ENCODE measurements around the gene DAPK2.
A peak's percentile ranks its signal among the peaks of the same experiment; 100 is the strongest.

DAPK2 gene

GRCh38 chr15:63876085-63876662 lies 170.1 kb downstream of the DAPK2 start:
- Mint-ChIP-seq H3K4me3 (no peak overlapping the region), H3K36me3 (peaks cover 4% of the 10 kb centered on the region), H3K27me3 (no peaks in the 10 kb centered on the region), H3K9me3 (ENCODE audit: low read depth) (no peaks in the 10 kb centered on the region), H3K4me1 (ENCODE audit: low read depth) (peaks cover 3% of the 10 kb centered on the region), H3K27ac (no peak overlapping the region)

GRCh38 chr15:63874616-63875015 lies 171.7 kb downstream of the DAPK2 start:
- no peak overlapping the region for H3K4me3 Mint-ChIP-seq
- H3K27ac Mint-ChIP-seq = no peak overlapping the region
- peaks cover 4% of the 10 kb centered on the region for H3K36me3 Mint-ChIP-seq
- peaks cover 15% of the 10 kb centered on the region for H3K4me1 Mint-ChIP-seq (ENCODE audit: low read depth)
- no peaks in the 10 kb centered on the region for H3K9me3 Mint-ChIP-seq (ENCODE audit: low read depth)
- no peaks in the 10 kb centered on the region for H3K27me3 Mint-ChIP-seq

DNA sequence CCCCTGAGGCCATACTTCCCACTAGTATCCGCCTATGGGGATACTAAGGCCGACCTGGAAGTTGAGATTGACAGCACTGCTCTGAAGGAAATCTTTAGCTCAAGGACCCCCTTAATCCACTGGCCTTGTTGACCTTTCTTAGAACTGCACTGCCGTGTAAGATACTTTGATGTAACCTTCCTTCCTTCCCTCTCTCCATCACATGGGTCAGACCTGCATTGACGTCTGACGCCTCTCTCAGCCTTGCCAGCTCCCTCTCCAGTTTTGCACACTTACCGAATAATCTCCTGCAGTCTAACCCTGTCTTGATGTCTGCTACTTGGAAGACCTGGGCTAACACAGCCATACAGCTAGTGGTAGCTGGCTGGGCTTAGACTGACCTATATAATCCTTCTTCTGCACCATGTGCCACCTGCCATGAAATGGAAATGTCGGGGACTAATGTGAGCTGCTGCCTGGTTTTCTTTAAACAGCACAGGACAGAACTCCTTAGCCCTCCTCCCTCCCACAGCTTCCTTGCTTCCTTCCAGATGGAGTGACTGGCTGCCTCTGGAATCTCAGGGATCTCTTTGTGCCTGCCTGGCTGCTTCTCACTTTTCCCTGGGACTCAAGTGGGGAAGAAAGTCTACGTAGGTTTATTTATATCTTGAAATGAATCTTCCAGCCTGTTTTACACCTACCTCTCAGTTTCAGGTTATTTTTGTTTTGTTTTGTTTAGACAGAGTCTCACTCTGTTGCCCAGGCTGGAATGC lies 173.3 kb downstream of the DAPK2 start:
- no peak overlapping the region for H3K4me3 Mint-ChIP-seq
- H3K27me3 Mint-ChIP-seq = no peaks in the 10 kb centered on the region
- H3K27ac Mint-ChIP-seq = no peak overlapping the region
- no peaks in the 10 kb centered on the region for H3K9me3 Mint-ChIP-seq (ENCODE audit: low read depth)
- H3K4me1 Mint-ChIP-seq (ENCODE audit: low read depth) = peaks cover 21% of the 10 kb centered on the region
- peaks cover 4% of the 10 kb centered on the region for H3K36me3 Mint-ChIP-seq

- H3K4me3 Mint-ChIP-seq = no peak overlapping the region
- peak overlapping the region; percentile 22 for H3K27ac Mint-ChIP-seq
Measured at GRCh38 chr15:63870487-63871209, 175.6 kb downstream of the DAPK2 start.

GRCh38 chr15:63870043-63870394 lies 176.3 kb downstream of the DAPK2 start:
- Mint-ChIP-seq H3K27ac (peak overlapping the region; percentile 89), H3K4me1 (ENCODE audit: low read depth) (peaks cover 21% of the 10 kb centered on the region), H3K9me3 (ENCODE audit: low read depth) (no peaks in the 10 kb centered on the region), H3K4me3 (peak overlapping the region; percentile 48), H3K36me3 (peaks cover 4% of the 10 kb centered on the region), H3K27me3 (no peaks in the 10 kb centered on the region)

More at GRCh38 chr15:63870487-63871209, 175.6 kb downstream of the DAPK2 start:
- H3K4me1 Mint-ChIP-seq (ENCODE audit: low read depth) = peaks cover 21% of the 10 kb centered on the region
- peaks cover 4% of the 10 kb centered on the region for H3K36me3 Mint-ChIP-seq
- no peaks in the 10 kb centered on the region for H3K9me3 Mint-ChIP-seq (ENCODE audit: low read depth)
- H3K27me3 Mint-ChIP-seq = no peaks in the 10 kb centered on the region

GRCh38 chr15:63869371-63870042 lies 176.8 kb downstream of the DAPK2 start:
- Mint-ChIP-seq H3K4me1 (ENCODE audit: low read depth) (peaks cover 21% of the 10 kb centered on the region), H3K36me3 (peaks cover 4% of the 10 kb centered on the region), H3K27ac (peak overlapping the region; percentile 89), H3K4me3 (peak overlapping the region; percentile 48), H3K27me3 (no peaks in the 10 kb centered on the region), H3K9me3 (ENCODE audit: low read depth) (no peaks in the 10 kb centered on the region)

DNA sequence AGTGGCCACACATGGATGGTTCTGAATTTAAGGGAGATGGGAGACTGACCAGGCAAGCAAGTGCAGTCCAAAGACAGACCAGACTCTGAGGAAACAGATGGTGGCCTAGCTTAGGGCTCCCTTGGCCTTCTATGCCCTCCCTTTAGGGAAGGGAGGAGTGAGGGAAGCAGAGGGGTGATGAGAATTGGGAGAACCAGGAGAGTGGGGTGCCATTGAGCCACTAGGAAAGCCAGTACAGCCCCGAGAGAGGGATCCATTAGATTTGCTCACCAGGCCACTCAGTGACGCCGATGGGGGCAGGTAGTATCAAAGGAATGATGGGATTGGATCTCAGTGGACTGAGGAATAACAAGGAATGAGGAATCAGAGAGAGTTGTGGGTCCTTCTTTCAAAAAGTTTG lies 182.1 kb downstream of the DAPK2 start:
- Mint-ChIP-seq H3K4me3 (no peak overlapping the region), H3K36me3 (no peaks in the 10 kb centered on the region), H3K27ac (no peak overlapping the region), H3K27me3 (no peaks in the 10 kb centered on the region), H3K4me1 (ENCODE audit: low read depth) (peaks cover 27% of the 10 kb centered on the region), H3K9me3 (ENCODE audit: low read depth) (no peaks in the 10 kb centered on the region)

DNA sequence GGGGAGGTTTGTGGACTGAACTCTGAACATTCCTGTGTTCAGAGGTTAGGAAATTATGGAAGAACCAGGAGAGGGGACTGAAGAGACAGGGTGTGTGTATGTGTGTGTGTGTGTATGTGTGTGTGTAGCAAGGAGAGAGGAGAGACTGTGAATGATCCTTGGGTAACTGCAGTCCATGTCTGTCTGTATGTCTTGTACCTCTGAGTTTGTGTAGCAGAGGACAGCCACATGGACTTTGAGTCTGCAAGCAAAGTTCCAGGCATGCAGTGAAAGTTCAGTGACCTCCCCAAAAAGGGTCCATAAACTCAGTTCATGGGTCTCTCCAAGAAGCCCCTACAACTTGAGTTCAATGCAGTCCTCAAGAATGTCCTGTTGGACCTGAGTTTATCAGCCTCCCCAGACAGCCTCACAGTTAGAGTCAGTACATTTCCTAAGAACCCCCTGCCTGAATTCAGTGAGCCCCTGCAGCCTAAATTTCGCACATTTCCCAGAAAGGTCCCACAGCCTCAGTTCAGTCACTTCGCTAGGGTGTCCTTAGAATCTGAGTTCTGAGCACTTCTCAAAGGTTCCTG lies 184.3 kb downstream of the DAPK2 start:
- H3K4me3 Mint-ChIP-seq = no peak overlapping the region
- H3K27ac Mint-ChIP-seq = peak overlapping the region; percentile 3
- peaks cover 44% of the 10 kb centered on the region for H3K4me1 Mint-ChIP-seq (ENCODE audit: low read depth)
- H3K9me3 Mint-ChIP-seq (ENCODE audit: low read depth) = no peaks in the 10 kb centered on the region
- no peaks in the 10 kb centered on the region for H3K36me3 Mint-ChIP-seq
- H3K27me3 Mint-ChIP-seq = no peaks in the 10 kb centered on the region

DNA sequence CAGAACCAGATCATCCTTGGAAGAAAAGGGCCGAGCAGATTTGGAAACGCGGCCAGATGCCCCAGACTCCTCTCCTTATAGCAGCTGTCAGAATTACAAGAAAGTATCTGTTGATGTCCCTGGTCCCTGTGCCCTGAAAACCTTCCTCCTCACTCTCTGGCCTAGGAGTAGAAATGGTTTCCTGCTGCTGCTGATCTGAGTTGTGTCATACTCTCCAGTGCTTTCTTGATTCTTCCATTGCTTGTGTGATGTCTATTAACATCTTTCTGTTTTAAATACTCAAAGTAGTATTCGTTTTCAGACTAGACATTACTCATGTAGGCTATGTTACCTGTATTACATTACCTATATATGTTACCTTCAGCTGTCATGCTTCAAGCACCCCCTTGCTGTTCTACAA lies 185.7 kb downstream of the DAPK2 start:
- Mint-ChIP-seq H3K36me3 (no peaks in the 10 kb centered on the region), H3K4me1 (ENCODE audit: low read depth) (peaks cover 52% of the 10 kb centered on the region), H3K4me3 (peak overlapping the region; percentile 46), H3K27ac (peak overlapping the region; percentile 90), H3K9me3 (ENCODE audit: low read depth) (no peaks in the 10 kb centered on the region), H3K27me3 (no peaks in the 10 kb centered on the region)

DNA sequence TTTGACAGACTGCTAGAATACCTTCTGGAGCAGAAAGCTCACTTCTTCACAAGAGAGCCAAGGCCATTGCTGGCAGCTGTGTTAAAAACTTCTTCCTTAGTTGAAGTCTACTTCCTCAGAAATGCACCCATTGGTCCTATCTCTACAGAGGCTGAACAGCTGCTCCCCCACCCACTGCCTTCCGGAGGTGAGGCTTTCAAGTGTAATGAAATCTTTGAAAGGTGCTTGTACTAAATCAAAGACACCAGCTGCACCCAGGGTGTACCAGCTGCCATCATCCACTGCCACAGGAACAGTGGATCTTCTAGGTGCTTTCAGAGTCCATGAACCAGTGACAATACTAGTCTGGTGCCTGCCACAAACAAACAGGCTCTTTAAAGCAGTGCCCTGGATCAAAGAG lies 186.1 kb downstream of the DAPK2 start:
- H3K4me1 Mint-ChIP-seq (ENCODE audit: low read depth) = peaks cover 56% of the 10 kb centered on the region
- peak overlapping the region; percentile 46 for H3K4me3 Mint-ChIP-seq
- H3K9me3 Mint-ChIP-seq (ENCODE audit: low read depth) = no peaks in the 10 kb centered on the region
- no peaks in the 10 kb centered on the region for H3K36me3 Mint-ChIP-seq
- no peaks in the 10 kb centered on the region for H3K27me3 Mint-ChIP-seq
- peak overlapping the region; percentile 90 for H3K27ac Mint-ChIP-seq

DNA sequence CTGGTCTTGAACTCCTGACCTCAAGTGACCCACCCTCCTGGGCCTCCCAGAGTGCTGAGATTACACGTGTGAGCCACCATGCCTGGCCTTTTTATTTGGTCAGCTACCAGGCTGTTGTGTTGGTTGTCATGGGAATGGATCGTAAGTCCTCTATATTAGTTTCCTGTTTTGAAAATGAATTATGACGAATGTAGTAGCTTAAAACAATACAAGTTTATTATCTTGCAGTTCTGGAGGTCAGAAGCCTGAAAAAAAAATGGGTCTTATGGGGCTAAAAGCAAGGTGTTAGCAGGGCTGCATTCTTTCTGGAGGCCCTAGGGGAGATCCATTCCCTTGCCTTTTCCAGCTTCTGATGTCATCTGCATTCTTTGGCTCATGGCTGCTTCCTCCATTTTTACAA lies 187.4 kb downstream of the DAPK2 start:
- Mint-ChIP-seq H3K4me1 (ENCODE audit: low read depth) (peaks cover 57% of the 10 kb centered on the region), H3K4me3 (no peak overlapping the region), H3K9me3 (ENCODE audit: low read depth) (no peaks in the 10 kb centered on the region), H3K27ac (peak overlapping the region; percentile 90), H3K36me3 (no peaks in the 10 kb centered on the region), H3K27me3 (no peaks in the 10 kb centered on the region)

DNA sequence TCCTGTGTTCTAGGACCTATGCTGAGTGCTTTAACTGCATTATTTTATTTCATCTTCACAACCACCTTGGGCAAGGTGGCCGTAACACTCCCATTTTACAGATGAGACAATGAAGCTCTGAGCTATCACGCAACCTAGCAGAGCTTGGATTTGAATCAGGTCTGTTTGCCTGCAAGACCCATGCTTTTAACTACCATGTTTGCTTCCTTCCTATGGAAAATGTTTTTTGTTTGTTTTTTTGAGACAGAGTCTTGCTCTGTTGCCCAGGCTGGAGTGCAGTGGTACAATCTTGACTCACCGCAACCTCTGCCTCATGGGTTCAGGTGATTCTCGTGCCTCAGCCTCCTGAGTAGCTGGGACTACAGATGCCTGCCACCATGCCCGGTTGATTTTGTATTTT lies 187.8 kb downstream of the DAPK2 start:
- peaks cover 57% of the 10 kb centered on the region for H3K4me1 Mint-ChIP-seq (ENCODE audit: low read depth)
- H3K36me3 Mint-ChIP-seq = no peaks in the 10 kb centered on the region
- no peak overlapping the region for H3K27ac Mint-ChIP-seq

DNA sequence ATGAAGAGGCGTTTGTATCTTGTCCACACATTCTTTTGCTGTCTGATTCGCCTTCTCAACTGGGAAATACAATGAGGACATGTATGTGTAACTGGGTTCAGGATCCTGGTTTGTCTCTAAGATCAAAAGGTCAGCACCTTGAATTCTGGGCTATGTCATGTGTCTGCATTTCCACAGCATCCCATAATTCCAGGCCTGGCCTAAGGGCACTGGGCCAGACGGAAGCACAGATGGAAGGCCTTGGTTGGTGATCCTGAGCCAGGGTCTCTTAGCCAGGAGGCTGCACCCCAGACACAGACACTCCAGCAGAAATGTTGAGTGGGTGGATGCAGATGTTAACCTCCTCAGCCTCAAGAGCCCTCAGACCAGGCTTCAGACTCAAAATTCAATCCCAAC lies 188.8 kb downstream of the DAPK2 start:
- Mint-ChIP-seq H3K4me1 (ENCODE audit: low read depth) (peaks cover 55% of the 10 kb centered on the region), H3K36me3 (no peaks in the 10 kb centered on the region), H3K27ac (peak overlapping the region; percentile 61), H3K27me3 (no peaks in the 10 kb centered on the region), H3K4me3 (no peak overlapping the region), H3K9me3 (ENCODE audit: low read depth) (no peaks in the 10 kb centered on the region)

More for the DNA sequence above, 187.8 kb downstream of the DAPK2 start:
- Mint-ChIP-seq H3K9me3 (ENCODE audit: low read depth) (no peaks in the 10 kb centered on the region), H3K4me3 (no peak overlapping the region), H3K27me3 (no peaks in the 10 kb centered on the region)

Data from activated naive CD8-positive, alpha-beta T cell (primary cell).